NCI-H345 treated with DMSO at 0.1 percent for 48 hours (cell line): ENCODE results near the gene TCF3.
"Not testable (repeated sequence)": the region's sequence is repeated elsewhere in the genome, so short reads cannot be mapped to it uniquely, and the experiment has no call there.

Source experiments
- DNase-seq: peaks from one replicate; lab custom pipeline; 2025; ENCODE audit not compliant: unreplicated experiment; lab: John Stamatoyannopoulos, UW

Gene TCF3

GRCh38 chr19:1672769-1673644 is 20.6 kb upstream of the TCF3 start:
- no peak for DNase-seq

DNA sequence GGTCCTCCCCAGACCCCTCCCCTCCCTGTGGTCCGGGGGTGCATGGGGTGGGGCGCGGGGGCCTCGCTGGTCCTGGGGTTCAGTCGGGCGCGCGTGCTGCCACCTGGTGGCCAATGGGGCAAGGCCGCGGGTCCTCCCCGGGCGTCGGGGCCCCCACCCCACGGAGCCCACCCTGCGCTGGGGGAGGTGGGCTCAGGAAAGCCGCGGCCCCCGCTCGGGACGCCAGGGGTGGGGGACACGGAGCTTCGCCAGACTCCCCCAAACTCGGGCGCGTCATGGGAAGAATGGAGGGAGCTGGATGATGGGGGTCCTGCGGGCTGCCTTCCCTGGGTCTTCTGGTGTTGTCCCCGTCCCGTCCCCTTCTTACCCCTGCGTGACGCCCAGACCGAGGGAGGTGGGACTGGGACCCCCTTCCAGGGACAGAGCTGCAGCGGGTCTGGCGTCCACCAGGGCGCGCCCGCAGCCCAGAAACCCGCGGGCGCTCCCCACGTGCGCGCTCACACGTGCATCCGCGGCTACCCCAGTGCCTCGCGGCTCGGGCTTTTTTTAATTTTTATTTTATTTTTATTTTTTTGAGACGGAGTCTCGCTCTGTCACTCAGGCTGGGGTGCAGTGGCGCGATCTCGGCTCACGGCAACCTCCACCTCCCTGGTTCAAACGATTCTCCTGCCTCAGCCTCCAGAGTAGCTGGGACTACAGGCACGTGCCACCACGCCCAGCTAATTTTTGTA is 19.8 kb upstream of the TCF3 start:
- no peak for DNase-seq

DNA sequence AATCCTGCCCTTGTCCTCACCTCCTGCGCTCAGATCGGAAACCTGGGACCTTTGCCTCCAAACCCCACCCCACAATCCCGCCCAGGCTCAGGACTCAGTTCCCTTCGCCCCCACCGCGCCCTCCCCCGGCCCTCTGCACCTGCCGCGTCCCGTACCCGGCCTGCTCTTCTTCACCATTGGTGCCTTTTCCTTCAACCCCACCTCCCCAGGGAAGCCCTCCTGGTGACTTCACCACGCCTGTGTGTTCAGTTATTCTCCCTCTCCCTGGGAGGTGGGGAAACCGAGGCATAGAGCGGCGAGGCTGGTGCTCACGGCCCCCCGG is 19.3 kb upstream of the TCF3 start:
- DNase-seq, result no peak

- not testable (repeated sequence) for DNase-seq
These were observed 18.3 kb upstream of the TCF3 start for GRCh38 chr19:1670747-1671146.

DNA sequence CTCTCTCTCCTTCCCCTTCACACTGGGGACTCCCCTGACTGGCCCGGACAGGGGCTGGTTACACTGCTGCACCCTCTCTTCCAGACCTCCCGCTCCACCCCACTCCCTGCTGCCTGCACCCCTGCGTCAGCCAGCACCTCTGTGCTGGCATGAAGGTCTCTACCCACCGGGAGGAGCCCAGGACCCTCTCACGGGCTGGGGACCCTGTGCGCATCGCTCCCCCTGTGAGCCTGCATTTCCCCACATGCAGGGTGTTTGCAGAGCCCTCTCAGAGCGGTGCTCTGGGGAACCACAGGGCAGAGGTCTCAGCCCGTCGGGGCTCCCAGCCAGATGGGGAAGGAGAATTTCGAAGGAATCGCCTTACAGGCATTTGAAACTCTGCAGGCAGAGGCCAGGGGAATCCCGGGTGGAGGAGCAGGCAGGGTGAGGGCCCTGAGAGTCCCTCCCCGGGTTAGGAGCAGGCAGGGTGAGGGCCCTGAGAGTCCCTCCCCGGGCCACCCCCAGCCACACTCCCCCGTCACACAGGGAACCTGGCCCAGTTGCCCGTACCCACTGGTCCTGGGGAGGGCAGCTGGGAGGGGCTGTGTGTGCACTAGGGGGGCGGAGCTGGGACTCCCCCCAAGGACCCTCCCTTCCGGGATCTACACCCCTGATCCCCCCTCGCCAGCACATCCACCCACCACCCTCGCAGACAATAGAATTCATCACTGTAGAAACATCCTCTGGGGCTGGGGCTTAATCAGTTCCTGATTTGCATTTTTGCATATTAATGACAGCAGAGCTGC is 16.3 kb upstream of the TCF3 start:
- no peak for DNase-seq

DNA sequence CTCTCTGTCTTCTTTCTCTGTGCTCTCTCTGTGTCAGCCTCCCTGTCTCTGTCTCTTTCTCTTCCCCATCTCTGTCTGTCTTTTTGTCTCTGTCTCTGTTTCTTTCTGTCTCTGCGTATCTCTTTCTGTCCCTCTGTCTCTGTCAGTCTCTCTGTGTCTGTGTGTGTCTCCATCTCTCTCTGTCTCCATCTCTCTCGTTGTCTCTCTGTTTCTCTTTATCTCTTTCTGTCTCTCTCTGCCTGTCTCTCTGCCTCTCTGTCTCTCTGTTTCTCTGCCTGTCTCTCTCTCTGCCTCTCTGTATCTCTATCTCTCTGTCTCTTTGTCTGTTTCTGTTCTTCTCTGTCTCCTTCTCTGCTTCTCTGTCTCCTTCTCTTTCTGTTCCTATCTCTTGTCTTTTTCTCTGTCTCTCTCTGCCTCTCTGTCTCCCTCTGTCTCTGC is 15.7 kb upstream of the TCF3 start:
- DNase-seq, result no peak

GRCh38 chr19:1665565-1666047 is 13.2 kb upstream of the TCF3 start:
- DNase-seq, result no peak

- DNase-seq, result no peak
These were observed 11.4 kb upstream of the TCF3 start for GRCh38 chr19:1663852-1664251.

DNA sequence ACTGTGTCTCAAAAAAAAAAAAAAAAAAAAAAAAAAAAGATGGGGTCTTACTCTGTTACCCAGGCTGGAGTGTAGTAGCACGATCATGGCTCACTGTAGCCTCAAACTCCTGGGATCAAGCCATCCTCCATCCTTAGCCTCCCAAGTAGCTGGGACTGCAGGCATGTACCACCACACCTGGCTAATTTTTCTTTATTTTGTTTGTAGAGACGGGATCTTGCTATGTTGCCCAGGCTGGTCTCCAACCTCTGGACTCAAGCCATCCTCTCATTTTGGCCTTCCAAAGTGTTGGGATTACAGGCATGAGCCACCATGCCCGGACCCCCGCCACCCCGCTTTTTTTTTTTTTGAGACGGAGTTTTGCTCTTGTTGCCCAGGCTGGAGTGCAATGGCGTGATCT is 10.8 kb upstream of the TCF3 start:
- DNase-seq, result not testable (repeated sequence)

- DNase-seq, result no peak
These were observed 9.6 kb upstream of the TCF3 start for GRCh38 chr19:1661995-1662394.

DNA sequence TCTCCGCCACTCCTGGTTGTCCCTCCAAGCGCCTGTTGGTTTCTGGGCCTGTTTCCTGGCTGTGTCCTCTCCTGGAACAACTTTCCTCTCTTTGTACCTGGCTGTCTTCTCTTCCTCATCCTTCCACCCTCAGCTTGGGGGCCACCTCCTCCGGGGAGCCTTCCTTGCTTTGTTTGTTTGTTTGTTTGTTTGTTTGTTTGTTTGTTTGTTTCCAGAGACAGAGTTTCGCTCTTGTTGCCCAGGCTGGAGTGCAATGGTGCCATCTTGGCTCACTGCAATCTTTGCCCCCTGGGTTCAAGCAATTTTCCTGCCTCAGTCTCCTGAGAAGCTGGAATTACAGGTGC is 6.6 kb upstream of the TCF3 start:
- no peak for DNase-seq

DNA sequence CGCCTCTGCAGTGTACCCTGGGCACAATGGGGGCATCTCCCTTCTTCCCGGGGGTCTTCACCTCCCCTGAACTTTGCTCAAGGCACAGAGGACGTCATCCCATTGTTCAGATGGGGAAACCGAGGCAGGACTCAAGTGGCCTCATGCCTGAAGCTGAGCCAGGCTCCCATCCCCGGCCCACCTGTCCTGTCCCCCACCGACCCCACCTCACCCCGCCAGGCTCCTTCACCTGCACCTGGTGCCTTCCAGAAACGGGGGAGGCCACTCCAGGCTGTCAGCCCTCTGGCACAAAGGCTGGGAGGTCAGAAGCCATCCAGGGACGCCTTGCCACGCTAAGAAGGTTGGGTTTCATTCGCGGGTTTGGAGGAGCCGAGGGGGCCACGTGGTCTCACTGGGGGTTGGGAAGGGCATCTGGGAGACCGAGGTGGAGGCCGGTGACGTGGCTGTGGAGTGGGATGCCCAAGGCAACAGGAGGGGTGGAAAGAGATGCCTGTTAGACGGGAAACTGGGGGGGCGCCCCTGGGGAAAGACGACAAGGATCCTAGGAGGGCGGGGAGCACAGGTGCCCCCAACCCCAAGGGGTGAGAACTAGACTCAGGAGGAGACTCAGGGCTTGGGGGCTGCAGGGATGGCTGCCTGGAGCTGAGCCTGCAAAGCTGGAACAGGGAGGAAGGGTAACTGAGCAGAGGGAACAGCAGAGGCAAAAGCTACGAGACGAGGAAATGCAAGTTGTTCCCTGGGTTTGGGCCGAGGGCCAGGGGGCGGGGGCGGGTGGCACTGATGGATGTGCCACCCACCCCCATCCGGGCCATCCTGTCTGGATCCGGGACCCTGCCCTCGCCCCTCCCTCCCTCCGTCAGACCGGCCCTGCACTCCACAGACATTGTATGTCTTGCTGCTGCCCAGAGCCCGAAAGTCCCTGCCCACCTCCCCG is 6.0 kb upstream of the TCF3 start:
- DNase-seq, result no peak

- DNase-seq, result no peak
These were observed 5.3 kb upstream of the TCF3 start for GRCh38 chr19:1657746-1658145.

DNA sequence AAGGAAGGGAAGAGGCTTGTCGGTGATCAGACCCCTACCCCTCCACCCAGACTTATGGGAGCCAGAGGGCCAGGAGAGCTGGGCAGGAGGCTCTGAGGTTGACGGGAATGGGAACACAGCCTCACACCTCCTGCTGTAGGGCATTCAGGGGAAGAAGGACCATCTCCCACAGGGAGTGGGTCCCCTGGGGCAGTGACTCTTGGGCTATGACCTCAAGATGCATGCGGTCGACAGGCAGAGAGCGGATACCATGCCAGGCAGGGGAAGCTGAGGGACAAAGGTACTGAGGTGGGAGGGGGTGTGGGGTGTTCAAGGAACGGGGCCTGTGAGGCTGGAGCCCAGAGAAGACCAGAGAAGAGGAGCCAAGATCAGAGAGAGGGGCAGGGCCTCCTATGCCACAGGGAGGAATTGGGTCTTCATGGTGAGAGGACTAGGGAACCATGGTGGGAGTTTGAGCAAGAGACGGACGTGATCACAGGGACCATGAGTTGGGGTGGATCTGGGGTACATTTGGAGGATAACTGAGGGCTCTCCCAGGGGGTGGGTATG is 4.6 kb upstream of the TCF3 start:
- no peak for DNase-seq

DNA sequence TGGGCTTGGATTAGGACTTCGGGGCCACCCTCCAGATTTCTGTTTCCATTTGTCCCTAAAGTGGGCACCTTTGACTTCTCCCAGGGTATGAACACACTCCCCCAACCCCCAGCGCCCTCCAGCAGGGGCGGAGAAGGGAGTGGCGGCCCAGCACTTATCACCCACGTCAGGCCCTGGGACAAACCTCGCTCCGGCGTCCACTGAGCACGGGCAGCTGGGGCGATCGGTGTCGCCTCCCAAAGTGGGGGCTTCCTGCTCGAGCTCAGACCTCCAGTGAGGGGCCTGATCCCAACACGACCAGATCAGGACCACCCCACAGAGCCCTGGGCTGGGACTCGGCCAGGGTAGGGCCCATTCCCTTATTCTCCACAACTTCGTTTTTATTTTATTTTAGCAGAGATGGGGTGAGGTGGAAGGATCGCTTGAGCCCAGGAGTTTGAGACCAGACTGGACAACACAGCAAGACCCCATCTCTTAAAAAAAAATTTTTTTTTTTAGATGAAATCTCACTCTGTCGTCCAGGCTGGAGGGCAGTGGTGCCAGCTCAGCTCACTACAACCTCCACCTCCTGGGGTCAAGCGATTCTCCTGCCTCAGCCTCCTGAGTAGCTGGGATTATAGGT is 3.7 kb upstream of the TCF3 start:
- DNase-seq, result no peak

- DNase-seq, result no peak
These were observed 2.9 kb upstream of the TCF3 start for GRCh38 chr19:1655131-1655981.

GRCh38 chr19:1654178-1654792 is 1.9 kb upstream of the TCF3 start:
- no peak for DNase-seq

DNA sequence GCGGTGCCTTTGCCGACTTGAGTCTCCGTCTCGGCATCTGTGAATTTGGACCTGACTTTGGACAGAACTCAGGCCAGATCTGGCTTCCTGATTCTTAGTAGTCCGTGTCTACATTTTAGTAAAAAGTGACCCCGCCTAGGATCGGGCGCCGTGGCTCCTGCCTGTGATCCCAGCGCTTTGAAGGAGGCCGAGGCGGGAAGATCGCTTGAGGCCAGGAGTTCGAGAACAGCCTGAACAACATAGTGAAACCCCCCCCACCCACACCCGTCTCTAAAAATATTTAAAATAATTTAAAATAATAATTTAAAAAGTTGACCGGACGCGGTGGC is 849 bp upstream of the TCF3 start:
- DNase-seq, result no peak
